ENCODE data around the gene PNCK. TPM values are rescaled to one million over a fixed set of nuclear protein-coding genes. Genes with fewer than 3 reads are reported as not detected.

Gene PNCK
- total and polyA plus RNA-seq, 2 of the 13 experiments (the other 11 are each of a cell fraction or from before 2014, with no cell fraction given) = 33.1 TPM; not detected in 1

GRCh38 chrX:153641627-153642026 is 32.0 kb downstream of the PNCK start (continued):
- TF ChIP-seq NPAS2 (CRISPR knock-in tag; IDR thresholded peaks at IDR 0.05; ENCODE audit: borderline replicate concordance) (no peak), ZKSCAN1 (IDR thresholded peaks at IDR 0.05; ENCODE audit: low read length) (no peak), FUBP1 (CRISPR knock-in tag; IDR thresholded peaks at IDR 0.05; ENCODE audit: borderline replicate concordance) (no peak), MIXL1 (CRISPR knock-in tag; IDR thresholded peaks at IDR 0.05) (no peak), ZNF768 (CRISPR knock-in tag; IDR thresholded peaks at IDR 0.05) (no peak), GZF1 (CRISPR knock-in tag; IDR thresholded peaks at IDR 0.05) (no peak), NR2F1 (CRISPR knock-in tag; IDR thresholded peaks at IDR 0.05) (peak in 1 of 2 experiments; percentile 40; a peak in 1 of 4 replicates), GFI1 (CRISPR knock-in tag; IDR thresholded peaks at IDR 0.05; ENCODE audit: borderline replicate concordance) (no peak), CBX2 (IDR thresholded peaks at IDR 0.05; ENCODE audit: low read depth, low read length) (no peak), CBX2 (CRISPR knock-in tag; IDR thresholded peaks at IDR 0.05; ENCODE audit: low read depth) (no peak), ARID4A (CRISPR knock-in tag; IDR thresholded peaks at IDR 0.05; ENCODE audit: borderline replicate concordance) (no peak), UBTF (CRISPR knock-in tag; IDR thresholded peaks at IDR 0.05) (peak; percentile 50; the same call in 1 of the 2 replicates), GTF2F1 (IDR thresholded peaks at IDR 0.05; ENCODE audit: low read length) (no peak), GPN1 (CRISPR knock-in tag; IDR thresholded peaks at IDR 0.05; ENCODE audit: borderline replicate concordance) (no peak), NR0B2 (CRISPR knock-in tag; IDR thresholded peaks at IDR 0.05) (no peak), NFYB (CRISPR knock-in tag; IDR thresholded peaks at IDR 0.05) (no peak), CREBL2 (CRISPR knock-in tag; IDR thresholded peaks at IDR 0.05; ENCODE audit: borderline replicate concordance) (no peak), ZNF503 (CRISPR knock-in tag; IDR thresholded peaks at IDR 0.05) (no peak), ZNF737 (CRISPR knock-in tag; IDR thresholded peaks at IDR 0.05; ENCODE audit: borderline replicate concordance) (no peak), SRSF4 (IDR thresholded peaks at IDR 0.05; ENCODE audit: low read depth, low read length, poor library complexity, severe bottlenecking) (no peak)

Measured in HepG2 (cell line).